Cortex of kidney (tissue), 1 donor: ENCODE results near the gene PTCHD1.

Experiments
- DNase-seq: peaks from one replicate; lab custom pipeline; 2025; lab: John Stamatoyannopoulos, UW

The PTCHD1 gene

GRCh38 chrX:23334848-23335599, at the start of gene PTCHD1:
PTCHD1 (plus strand) TSS chrX:23334849; CDS start chrX:23334876, 27 bp downstream.
- no peak for DNase-seq

DNA sequence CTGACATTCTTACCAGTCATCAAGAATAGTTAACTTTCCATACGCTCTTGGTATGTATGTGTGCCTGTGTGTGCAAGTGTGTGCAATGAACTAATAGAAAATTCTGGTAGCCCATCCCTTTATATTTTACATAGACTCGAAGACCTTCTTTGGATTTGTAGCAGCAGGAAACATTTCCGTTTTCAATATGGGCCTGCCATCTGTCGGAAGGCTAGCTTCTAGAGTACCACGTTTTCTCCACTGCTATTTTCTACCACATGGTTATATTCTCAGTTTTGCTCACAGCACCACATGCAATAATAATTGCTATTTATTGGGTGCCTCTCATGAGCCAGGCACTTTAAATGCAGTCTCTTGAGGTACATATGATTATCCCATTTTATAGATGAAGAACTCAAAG, 47.9 kb upstream of the PTCHD1 start:
- no peak for DNase-seq

- DNase-seq = no peak
Measured at GRCh38 chrX:23287191-23287725, 47.4 kb upstream of the PTCHD1 start.

DNA sequence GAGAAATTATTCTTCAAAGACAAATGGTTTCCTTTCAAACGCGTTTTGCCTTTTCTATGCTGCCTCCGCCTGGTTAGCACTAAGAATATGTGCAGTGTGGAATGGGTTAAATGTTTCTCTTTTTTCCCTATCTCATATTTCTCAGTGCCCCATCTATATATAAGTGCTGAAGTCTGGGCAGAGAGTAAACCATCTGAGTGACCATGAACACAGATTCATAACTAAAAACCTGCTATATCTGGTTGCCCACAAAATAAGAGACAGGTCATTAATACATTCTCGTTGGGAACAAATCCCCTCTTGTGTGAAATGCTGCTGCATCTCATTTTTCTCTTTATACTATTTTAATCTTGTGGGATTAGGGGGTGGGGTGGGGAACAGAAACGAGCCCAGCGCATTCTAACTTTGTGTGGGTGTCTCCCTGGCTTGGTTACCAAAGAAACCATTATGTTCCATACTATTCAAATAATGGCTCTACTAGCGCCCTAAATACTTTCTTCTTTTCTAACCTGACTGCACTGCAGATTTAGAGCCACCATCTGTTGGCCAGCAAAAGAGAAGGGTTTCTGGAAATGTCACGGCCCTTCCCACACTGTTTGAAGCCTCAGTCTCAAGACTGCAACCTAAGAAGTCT, 42.2 kb upstream of the PTCHD1 start:
- DNase-seq = no peak

- DNase-seq = no peak
Measured at GRCh38 chrX:23292988-23293651, 41.5 kb upstream of the PTCHD1 start.

DNA sequence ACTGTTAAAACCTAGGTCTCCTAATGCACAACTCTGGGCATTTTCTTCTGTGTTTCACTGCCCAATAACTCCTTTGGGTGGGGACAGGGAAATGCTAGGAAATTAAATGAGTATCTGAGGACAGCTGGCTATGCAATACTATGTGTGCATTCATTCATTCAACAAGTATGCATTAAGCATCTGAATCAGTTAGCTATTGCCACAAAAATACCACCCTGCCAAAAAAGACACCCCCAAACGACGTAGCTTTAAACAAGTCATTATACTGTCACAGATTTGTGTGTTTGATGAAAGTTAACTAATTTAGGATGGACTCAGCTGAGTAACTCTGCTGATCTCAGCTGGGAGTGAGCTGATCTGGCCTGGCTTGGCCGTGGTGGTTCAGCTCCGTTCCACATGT, 29.8 kb upstream of the PTCHD1 start:
- DNase-seq = no peak

- DNase-seq = no peak
Measured at GRCh38 chrX:23311731-23312130, 22.9 kb upstream of the PTCHD1 start.

GRCh38 chrX:23312136-23312535, 22.5 kb upstream of the PTCHD1 start:
- DNase-seq = no peak

- DNase-seq = no peak
Measured at GRCh38 chrX:23317799-23318724, 16.6 kb upstream of the PTCHD1 start.

GRCh38 chrX:23327104-23327503, 7.5 kb upstream of the PTCHD1 start:
- DNase-seq = no peak

DNA sequence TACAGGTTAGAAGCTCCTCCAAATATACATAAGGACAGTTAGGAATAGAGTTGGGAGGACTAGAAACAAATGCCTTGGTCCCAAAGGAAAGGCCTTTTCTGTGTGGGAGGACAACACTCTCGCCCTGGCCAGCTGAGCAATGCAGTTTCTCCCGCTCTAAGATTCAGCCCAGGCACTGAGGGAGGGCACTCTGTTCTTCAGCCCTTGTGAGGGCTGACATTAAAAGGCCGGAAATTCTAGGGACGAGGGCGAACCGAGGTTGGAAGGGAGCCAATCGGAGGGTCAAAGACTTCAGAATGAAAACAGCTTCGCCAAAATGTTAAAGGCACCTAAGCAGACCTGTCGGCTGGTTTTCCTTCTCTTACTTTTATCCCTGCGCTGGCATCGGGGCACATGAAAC, 2.9 kb upstream of the PTCHD1 start:
- no peak for DNase-seq

- no peak for DNase-seq
Measured at GRCh38 chrX:23332101-23332887, 2.4 kb upstream of the PTCHD1 start.

DNA sequence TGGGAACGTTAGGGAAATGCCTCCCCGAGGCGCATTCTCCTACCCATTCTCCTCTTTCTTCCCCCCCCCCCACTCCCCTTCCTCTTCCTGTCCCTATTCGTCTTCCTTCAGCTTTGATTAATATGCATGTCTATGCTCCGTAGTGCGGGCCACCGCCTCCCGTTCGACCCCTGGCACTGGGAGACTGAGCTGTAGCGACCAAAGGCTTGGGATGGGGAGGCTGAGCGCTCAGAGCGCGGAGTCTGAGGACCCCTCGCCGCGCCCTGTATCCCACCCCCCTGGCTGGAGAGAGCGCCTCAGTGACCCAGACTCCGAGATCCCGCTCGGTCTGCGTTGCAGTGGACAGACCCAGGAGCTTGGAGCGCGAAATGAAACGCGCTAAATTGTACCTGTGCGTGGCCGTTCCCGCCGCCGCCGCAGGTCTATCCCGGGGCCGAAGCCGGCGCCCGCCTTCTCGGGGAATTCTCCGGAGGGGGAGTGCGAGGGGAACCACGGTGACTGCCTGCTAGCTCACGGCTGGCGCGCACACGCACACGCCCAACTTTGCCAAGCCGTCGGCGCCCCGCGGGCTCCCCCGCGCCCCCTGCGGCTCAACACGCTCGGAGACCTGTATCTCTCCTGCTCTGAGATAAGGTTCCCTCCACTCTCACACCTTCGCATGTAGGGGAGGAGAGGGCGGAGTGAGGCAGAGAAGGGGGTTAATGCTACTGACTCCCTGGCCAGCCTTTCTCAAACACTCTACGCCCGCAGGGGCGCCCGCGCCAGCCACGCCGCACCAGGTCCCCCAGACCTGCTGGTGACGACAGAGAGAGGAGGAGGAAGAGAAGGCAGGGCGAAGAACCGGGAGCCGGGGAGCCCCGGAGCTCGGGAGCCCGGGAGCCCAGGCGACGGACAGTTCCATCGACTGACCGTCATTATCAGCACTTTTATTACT, 1.5 kb upstream of the PTCHD1 start:
- DNase-seq = no peak

- DNase-seq = no peak
Measured at GRCh38 chrX:23333842-23334520, 668 bp upstream of the PTCHD1 start.

GRCh38 chrX:23334521-23334847, 165 bp upstream of the PTCHD1 start:
- DNase-seq = no peak

DNA sequence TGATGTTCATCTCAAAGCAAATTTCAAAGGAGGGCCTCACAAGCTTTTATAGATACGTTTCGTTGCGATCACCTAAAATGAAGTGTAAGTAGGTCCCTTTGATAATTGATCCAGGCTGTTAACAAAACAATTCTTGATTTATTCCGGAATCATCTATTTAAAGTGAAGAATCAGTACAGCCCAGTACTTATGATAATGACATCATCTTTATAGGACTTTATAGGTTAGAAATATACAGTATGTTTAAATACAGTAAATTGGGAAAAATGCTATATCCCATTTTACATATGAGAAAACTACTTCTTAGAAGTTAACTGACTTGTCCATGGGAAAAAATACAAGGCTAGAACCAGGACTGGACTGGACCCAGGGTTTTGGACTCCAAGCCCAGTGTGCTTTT, 3.7 kb downstream of the PTCHD1 start:
- no peak for DNase-seq

DNA sequence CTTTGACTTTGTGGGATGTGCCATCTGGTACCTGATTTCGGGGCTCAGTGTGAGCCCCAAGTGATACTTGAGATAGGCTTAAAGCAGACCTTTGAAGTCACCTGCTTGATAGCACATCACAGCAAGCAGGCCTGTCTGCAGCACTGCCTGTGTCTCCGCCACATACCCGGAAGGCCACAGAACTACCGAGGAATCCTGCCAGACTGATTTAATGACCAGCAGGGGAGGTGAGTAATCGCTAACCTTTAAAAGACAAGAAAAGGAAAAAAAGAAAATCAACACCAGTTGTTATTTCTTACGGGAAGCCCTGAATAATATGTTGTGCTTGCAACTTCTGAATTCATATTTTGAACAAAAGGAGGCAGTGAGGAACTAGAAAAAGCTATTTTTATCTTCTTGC, 6.8 kb downstream of the PTCHD1 start:
- no peak for DNase-seq

DNA sequence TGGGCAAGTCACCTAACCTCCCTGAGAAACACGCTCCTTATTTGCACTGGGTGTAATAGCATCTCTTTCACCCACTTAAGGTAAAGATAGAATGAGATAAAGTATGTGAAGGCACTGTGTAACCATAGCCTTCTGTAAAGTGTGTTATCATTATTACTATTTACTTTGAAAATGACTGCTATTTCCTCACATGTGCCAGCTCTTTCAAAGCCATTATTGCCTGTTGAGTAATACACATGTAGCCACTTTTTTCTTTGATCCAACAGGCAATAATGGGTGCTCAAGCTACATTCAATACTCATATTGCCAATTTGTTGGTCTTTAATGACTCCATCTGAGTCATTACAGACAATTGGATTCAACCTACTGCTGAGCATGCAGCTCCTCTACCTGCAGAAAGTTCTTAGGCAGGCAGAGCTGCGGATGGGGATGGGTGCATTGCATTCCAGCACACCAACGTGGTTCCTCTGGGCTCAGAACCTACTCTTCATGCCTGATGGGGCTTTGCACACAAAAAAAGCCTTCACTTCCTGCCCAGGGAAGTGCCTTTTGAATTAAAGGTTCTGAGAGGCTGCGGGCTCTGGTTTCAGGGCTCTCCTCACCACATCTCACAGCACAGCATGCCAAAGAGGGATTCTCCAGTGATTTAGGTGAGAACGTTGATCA, 9.7 kb downstream of the PTCHD1 start:
- DNase-seq = no peak

GRCh38 chrX:23344904-23345271, 10.2 kb downstream of the PTCHD1 start:
- DNase-seq = no peak
